Hypothalamus (tissue), 51 donors: ENCODE data around the gene PXMP2.

Experiments
- DNase-seq, 51 donors: peaks; one replicate each; lab custom pipeline; 2025; lab: John Stamatoyannopoulos, UW

Gene PXMP2

DNA sequence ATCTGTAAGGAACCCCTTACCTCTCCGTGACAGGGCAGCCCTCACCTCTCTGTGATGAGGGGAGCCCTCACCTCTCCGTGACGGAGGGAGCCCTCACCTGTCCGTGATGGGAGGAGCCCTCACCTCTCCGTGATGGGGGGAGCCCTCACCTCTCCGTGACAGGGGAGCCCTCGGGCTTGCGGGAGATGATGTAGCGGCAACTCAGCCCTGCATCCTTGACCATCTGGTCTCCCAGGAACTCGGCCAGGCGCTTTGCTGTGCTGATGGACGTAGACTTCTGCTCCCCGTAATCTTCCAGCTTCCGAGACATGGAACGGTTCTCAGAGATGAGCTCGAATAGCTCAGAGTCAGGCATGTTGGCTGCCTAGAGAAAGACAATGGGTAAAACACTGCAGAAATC is 28.2 kb upstream of the PXMP2 start:
- no peak for DNase-seq

GRCh38 chr12:132660052-132660451 is 27.3 kb upstream of the PXMP2 start:
- DNase-seq: no peak

DNA sequence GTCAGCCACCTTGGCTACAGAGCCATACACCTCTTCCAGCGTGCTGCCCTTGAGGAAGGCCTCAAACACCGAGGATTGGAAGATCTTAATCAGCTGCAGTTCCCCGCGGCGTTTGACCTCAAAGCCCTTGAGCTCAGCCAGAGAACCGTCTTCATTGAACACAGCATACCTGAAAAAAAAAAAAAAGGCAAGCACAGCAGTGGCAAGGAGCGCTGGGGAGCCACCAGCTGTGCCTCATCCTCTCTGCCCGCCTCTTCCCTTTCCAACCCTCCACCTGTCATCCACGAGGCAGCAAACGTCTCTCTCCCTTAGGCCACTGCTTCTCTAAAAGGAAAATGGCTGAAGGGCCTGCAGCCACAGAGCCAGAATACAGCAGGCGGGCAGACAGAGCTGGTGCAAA is 26.4 kb upstream of the PXMP2 start:
- no peak for DNase-seq

GRCh38 chr12:132661972-132662371 is 25.4 kb upstream of the PXMP2 start:
- DNase-seq: no peak

DNA sequence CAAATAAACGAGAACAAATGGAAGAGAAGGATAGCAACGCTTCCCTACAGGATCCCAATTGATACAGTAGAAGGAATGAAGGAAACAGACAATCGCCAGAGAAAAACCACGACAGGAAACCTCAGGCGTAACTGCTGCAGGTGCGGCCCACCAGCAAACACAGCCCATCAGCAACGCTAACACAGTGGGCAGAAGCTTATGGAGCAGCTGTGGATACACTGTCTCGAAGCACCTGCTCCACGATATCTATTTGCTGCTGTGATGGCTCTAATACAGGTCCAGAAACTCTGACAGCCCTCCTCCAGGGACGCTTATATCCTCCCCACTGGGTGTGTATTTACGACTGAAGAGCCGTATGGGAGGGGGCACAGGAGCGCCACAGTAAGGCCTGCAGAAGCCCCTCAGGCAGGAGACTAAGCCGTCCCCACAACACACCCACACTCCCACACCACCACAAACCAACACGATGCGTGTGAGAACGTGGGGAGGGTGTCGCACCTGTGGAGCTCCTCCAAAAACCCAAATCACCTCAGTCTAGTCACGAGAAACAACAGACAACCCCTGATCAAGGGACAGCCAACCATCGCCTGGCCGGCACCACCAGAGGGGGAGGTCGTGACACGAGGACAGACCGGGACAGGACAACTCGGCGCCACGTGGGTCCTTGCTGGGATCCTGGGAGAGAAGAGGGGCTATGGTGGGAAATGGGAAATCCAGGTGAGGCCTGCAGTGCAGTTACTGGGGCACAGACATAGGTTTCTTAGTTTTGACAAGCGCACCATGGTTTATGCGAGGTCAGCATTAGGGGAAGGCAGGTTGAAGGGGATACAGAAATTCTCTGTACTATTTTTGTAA is 24.3 kb upstream of the PXMP2 start:
- DNase-seq: no peak

- no peak for DNase-seq
Observed at GRCh38 chr12:132664206-132665148, 22.9 kb upstream of the PXMP2 start.

GRCh38 chr12:132665149-132665491 is 22.3 kb upstream of the PXMP2 start:
- DNase-seq: no peak

- no peak for DNase-seq
Observed at GRCh38 chr12:132665794-132666193, 21.6 kb upstream of the PXMP2 start.

- no peak for DNase-seq
Observed at GRCh38 chr12:132668191-132669088, 18.9 kb upstream of the PXMP2 start.

GRCh38 chr12:132669166-132669879 is 18.1 kb upstream of the PXMP2 start:
- no peak for DNase-seq

GRCh38 chr12:132672116-132672515 is 15.3 kb upstream of the PXMP2 start:
- DNase-seq: no peak

- no peak for DNase-seq
Observed at GRCh38 chr12:132672678-132673077, 14.7 kb upstream of the PXMP2 start.

DNA sequence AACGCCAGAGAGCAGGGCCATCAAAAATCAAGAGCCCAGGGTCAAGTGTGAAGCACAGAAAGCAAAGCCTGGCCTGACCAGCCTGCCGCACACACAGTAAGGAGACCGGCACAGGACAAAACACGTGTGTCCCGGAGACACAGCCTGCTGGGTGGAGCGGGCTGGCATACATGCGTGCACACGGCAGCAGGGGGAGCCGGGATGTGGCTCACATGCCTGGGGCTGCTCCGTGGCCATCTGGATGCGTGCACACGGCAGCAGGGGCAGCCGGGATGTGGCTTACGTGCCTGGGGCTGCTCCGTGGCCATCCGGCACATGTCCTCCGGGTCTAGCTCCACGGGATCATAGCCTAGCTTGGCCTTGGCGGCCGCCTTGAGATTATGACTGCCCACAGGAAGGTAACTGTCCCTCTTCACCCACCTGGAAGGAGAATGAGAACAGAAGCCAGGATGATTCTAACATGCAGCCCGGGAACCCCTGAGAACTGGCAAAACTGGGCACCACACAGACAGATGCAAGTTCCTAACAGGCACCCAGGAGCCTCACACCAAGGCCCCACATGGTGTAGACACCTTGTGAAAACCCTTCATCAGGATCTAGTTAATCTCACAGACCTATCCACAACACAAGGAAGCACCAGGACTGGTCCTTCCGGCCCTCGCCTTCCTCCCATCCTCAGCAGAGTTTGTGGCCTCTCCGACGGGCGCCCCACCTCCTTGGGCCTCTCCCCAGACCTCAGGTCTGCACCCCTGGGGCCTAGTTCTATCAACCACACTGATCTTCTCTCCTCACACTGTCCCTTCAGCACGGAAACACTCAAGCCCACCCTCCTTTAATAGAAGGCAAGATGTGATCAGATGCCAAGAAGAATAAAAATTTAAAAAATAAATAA is 13.9 kb upstream of the PXMP2 start:
- DNase-seq: no peak

- DNase-seq: no peak
Observed at GRCh38 chr12:132674561-132674960, 12.8 kb upstream of the PXMP2 start.

- DNase-seq: no peak
Observed at GRCh38 chr12:132675757-132676432, 11.5 kb upstream of the PXMP2 start.

DNA sequence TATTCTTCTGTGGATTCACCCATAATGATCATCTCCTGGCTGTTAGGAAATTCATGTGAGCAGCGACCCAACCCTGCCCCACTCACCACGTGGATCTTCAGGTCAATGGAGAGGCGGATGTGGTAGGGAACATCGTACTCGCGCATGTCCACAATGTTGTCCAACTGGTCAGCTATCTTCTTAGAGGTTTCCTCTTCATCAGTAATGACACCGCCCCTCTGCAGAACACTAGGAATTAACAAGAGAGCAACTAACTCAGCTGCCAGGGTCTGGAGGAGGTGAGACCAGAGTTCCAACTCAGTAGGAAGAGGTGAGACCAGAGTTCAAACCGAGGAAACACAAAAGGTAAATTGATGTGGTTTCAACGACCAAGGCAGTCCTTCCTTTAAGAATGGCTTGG is 9.9 kb upstream of the PXMP2 start:
- no peak for DNase-seq

- no peak for DNase-seq
Observed at GRCh38 chr12:132685400-132685799, 2.0 kb upstream of the PXMP2 start.

DNA sequence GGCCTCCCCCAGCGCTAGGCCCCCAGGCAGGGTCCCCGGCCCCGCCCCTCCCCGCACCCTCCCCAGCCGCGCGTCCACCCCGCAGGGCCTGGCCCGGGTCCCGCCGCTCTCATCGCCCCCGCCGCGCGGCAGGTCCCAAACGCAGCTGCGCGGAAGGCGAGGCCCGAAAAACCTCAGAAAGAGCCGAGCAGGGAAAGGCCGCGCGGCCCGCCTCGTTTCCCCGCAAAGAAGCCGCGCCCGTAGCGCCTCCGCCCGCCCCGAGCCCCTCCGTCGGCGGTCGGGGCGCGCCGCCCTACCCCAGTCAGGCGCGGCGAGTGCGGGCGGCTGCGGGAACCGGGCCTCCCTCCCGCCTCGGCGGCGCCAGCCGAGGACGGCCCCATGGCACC is 569 bp upstream of the PXMP2 start:
- peak in 2 of 51 donors; percentile 11 to 37 for DNase-seq
